CD4-positive, alpha-beta T cell treated with Interleukin-15 for 4 hours (primary cell): ENCODE measurements around the gene NEK6.
A peak's percentile ranks its signal among the peaks of the same experiment; 100 is the strongest.
"Not testable (repeated sequence)": the region's sequence is repeated elsewhere in the genome, so short reads cannot be mapped to it uniquely, and the experiment has no call there.

Source experiments
- DNase-seq: peaks from one replicate; pipeline ENCODE4 v3.0.0-alpha.2; 2020; ENCODE audit warnings: low spot score

NEK6 gene

GRCh38 chr9:124228516-124228915 lies 29.2 kb upstream of the NEK6 start:
- DNase-seq = no peak

DNA sequence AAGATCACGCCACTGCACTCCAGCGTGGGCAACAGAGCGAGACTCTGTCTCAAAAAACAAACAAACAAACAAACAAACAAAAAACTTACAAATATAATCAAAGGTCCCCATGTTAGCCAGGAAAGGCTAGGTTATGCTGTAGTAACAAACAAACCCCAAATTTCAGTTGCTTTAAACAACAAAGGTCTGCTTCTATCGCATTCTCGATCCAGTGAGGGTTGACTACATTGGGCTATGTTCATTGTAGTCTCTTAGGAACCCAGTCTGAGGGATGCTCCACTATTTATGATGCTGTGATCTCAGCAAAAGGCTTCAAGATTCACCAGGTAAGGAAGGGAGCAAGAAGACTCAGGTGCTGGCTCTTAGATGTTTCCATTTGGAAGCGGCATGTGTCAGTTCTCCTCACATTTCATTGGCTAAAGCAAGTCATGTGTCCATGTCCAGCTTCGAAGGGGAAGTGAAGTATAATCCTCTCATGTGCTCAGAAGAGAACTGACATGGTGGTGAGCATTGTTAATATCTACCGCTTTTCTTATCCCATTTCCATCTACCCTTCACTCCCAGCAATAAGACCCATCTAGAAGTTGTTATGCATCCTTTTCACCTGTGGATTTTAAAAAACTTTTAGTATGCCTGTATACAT lies 26.5 kb upstream of the NEK6 start:
- DNase-seq = no peak

- DNase-seq = no peak
These were observed 19.1 kb upstream of the NEK6 start for GRCh38 chr9:124238546-124239140.

DNA sequence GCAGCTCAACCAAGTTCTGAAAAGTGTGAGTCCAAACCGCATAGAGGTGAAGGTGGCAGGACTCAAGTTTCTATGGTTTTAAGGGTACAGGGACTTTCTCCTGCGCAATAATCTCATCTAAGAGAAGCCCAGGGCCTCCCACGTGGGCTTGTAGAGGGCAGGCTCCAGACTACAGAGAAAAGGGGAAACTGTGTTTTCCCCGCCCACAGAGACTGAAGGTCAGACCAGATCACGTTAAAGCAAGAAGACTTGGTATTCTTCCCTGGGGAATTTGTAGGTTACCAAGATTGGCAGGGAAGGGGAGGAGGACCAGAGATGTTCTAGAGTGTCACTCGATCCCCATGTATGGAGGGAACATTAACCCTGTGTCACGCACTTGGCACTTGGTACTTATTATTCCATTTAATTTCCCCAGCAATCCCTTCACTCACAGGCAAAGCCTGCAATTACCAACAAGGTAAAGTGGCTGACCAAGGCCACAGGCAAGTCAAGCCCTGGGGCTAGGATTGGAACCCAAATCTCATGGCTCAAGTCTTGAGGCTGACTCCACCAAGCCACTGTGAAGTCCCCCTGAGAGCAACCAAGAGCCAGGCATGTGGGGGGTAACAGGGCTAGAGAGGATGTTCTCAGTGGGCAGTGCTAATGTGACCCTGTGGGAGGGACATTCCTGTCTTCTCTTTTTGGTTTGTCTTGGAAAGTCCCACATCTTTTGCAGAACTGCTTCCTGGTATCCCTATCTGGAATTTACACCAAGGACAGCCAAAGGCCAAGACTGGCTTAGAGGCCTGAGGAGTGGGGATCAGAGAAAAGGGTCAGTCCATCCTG lies 18.3 kb upstream of the NEK6 start:
- no peak for DNase-seq

DNA sequence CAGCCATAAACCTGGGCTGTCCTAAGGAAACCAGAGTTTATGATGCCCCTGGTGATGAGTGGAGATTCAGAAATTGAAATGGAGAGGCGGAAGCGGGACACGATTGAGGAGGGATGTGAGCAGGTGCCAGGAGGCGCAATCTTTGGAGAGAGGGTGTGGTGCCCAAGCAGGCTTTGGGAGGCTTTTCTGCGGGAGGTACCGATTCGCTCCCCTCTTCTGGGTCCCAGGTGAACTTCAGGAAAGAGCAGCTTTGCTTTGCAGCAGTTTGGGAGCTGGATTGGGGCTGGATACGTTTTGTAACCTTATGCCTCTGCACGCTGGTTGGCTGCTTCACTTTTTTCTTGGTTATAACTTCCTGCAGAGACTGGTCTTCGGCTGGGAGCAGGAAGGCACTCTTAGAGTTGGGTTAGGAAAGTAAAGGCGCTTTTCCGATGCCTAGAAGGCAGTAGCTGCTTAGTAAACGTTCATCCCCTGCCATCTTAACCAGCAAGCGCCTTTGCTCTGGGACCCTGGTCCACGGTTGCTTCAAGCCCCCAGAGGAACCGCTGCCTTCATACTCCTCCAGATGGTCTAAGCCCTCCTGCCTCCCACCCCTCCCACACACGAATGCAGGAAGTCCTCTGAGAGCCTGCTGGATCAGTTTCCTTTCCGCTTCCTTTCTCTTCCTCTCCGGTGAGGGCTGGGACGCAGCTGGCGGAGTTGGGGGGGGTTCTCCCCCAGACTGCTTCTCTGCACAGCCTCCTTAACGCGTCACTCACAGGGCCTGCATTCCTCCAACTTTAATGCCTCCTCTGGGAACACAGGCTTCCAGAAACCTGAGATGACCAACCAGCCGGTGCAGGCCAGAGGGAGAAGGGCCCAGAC lies 15.2 kb upstream of the NEK6 start:
- DNase-seq = no peak

DNA sequence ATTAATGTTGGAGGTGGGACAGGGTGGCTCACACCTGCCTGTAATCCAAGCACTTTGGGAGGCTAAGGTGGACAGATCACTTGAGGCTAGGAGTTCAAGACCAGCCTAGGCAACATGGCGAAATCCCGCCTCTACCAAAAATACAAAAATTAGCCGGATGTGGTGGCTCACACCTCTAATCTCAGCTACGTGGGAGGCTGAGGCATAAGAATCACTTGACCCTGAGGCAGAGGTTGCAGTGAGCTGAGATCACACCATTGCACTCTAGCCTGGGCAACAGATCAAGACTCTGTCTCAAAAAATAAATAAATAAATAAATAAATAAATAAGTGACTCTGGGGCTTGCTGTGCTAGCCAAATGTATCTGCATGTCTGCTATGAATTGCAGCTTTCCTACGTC lies 10.4 kb upstream of the NEK6 start:
- DNase-seq = not testable (repeated sequence)

GRCh38 chr9:124248066-124248465 lies 9.7 kb upstream of the NEK6 start:
- DNase-seq = no peak

- no peak for DNase-seq
These were observed 8.8 kb upstream of the NEK6 start for GRCh38 chr9:124248960-124249359.

GRCh38 chr9:124251204-124251603 lies 6.5 kb upstream of the NEK6 start:
- DNase-seq = no peak

DNA sequence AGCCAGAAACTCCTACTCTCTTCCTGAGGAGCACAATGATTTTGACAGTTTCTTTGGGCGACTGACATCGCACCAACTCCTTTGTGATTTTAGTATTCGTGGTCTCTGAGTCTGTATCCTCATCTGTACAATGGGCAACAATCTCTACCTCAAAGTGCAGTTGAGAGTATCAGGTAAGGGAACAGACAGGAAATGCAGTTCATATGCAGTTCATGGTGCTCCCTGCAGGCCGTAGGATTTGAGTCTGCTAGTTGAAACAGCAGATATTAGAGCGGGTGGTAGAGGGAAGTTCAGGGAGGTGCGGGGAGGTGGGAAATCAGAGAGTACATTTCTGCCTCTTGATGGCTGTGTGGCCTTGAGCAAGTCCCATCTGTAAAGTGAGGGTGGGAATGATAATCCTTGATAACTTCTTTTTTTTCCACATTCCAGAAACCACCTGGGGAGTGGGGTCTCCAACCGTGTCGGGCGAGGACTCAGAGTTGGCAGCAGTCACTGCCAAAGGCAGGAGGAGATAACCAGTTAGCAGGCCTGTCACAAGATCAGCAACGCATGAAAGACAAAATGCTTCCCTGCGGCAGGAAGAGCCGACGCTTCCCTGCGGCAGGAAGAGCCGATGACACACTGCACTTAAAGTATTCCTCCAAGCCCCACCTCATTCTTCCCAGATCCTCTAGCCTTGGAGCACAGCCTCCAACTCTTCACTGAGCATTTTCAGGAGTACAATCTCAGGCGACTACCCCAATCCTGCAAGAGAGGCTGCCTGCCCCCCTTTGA lies 6.0 kb upstream of the NEK6 start:
- DNase-seq = no peak

GRCh38 chr9:124252878-124253277 lies 4.9 kb upstream of the NEK6 start:
- not testable (repeated sequence) for DNase-seq

DNA sequence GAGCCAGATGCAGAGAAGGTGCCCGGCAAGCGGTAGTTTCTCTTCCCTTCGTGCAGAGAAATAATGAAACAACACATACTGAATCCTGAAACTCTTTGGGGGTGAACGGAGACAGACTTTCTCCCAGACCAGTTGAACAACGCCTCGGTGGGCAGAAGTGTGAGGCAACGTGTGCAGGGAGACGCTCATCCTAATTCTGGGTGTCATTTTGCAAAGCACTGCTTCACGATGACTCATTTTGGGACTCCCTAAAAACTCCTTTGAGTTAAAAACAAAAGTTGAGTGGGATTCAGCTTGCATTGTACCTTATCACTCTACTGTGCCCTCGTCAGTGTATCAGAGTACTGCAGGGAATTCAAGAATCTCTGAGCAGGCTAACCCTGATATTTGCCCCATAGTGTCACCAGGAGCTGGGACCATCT lies 3.5 kb upstream of the NEK6 start:
- no peak for DNase-seq

DNA sequence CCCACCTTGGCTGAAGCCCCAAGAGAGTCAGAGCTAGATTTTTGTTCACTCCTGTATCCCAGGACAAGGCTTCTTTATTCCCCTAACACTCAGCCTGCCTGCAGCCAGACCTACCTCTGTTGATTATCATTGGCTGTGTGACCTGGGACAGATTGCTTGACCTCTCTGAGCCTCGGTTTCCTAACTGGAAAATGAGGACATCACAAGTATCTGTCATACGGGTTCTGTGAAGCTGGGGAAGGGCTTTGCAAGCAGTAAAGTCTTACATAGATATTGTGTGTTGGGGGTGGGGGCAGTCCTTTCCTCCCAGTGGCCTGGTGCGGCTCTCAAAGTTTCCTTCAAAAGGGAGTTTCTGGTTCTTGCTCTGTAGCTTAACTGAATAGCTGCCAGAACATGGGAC lies 2.5 kb upstream of the NEK6 start:
- DNase-seq = no peak

DNA sequence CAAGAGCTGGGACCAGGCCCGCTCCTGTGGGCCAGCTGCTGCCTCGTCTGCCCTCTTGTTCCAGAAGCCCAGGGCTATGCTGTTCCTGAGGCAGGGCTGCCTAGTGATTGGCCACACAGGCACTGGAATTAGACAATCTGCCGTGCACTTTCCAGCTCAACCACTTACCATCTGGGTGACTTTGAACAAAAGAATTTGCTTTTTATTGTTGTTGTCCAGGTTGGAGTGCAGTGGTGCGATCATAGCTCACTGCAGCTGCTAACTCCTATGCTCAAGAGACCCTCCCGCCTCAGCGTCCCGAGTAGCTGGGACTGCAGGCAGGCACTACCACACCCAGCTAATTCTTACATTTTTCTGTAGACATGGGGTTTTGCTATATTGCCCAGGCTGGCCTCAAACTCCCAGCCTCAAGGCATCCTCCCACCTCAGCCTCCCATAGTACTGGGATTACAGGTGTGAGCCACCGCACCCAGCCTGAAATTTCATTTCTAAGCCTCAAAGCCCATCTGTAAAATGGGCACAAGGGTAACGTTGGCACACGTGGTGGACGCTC lies 1.2 kb upstream of the NEK6 start:
- DNase-seq = no peak

GRCh38 chr9:124257070-124257843 lies 492 bp upstream of the NEK6 start:
- no peak for DNase-seq

GRCh38 chr9:124258607-124259157 lies 933 bp downstream of the NEK6 start:
- no peak for DNase-seq

DNA sequence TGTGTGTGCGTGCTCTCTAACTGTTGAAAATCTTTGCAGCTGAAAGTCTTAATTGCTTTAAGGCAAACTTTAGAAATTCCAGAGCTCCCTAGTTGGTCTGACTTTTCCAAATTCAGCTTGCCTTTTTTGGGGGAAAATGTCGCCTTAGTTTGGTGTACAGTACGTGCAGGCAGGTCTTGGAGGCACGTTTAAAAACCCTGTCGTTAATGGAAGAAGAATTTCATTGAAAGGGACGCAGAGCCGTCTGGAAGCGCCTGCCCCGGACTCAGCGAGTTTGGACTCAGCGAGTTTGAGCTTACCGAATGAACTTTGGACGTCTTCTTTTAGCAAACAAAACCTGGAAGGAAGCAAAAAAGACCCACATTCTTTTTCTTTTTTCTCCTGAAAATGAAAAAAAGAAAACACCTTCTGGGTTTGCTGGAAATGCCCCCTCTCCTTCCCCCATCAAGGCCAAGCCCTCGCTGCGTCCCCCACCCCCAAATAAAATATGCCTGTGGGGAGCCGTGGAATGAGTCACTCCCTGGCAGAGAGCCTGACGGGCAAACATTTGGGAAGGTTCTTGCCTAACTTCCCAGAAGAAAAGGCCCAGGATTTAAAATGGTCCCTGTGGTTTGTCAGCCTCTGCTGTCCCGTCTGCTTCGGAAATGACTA lies 1.5 kb downstream of the NEK6 start:
- DNase-seq = no peak

DNA sequence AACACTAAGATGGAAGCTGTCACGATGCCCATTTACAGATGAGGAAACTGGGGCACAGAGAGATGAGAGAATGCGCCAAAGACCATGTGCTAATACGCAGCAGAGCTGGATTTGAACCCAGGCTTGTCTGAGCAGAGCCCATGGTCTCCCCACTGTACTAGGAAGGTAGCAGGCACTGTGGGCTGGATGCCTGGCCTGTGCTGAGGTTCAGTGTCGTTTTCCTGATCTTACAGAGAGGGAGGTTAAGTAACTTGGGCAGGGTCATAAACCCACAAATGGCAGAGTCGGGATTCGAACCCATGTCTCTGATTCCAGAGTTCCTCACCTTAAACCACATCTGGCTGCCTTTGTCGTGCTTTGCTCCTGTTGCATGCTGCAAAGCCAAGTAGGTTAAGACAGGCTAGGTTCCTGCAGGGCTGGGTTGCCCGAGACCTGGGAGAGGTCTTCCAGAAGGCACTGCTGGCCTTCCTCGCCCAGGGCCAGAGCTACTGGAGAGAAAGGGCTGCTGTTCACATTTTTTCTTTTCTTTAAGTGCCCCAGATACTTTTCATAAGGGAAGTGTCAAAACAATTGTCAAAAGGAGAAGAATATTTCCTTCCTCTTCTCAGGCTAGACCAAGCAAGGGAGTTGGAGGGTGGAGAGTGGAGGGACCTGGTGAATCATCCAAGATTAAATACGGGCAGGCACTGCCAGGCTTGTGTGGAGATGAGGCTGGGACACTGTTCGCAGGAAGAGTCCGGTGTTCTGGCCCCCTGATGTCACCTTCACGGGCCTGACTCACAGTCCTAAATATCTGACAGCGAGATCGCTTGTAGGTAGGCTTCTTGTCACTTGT lies 3.2 kb downstream of the NEK6 start:
- DNase-seq = peak; percentile 12
